ENCODE results near the gene DHRS13. TPM values are rescaled to one million over a fixed set of nuclear protein-coding genes. Genes with fewer than 3 reads are reported as not detected.
"Not testable (repeated sequence)": the region's sequence is repeated elsewhere in the genome, so short reads cannot be mapped to it uniquely, and the experiment has no call there.

The DHRS13 gene
- total and polyA plus RNA-seq, 7 donors, result 2.1 to 15.0 (median 3.9) TPM

GRCh38 chr17:28896884-28897768 is 5.8 kb downstream of the DHRS13 start, which contains the start of gene FLOT2:
TSS of gene FLOT2 (minus strand) at chr17:28897733. CDS start at chr17:28897574, 159 bp downstream.
- no peaks in the 10 kb centered on the region for H3K9me3 ChIP-seq
- TF ChIP-seq EP300 (IDR thresholded peaks at IDR 0.05), result peak in 2 of 4 donors; percentile 10 to 61
- no peak for TF ChIP-seq POLR2A (IDR thresholded peaks at IDR 0.05)
- peak in 2 of 4 donors; percentile 54 to 62 for TF ChIP-seq POLR2AphosphoS5 (IDR thresholded peaks at IDR 0.05)
- TF ChIP-seq, protein P1, sequence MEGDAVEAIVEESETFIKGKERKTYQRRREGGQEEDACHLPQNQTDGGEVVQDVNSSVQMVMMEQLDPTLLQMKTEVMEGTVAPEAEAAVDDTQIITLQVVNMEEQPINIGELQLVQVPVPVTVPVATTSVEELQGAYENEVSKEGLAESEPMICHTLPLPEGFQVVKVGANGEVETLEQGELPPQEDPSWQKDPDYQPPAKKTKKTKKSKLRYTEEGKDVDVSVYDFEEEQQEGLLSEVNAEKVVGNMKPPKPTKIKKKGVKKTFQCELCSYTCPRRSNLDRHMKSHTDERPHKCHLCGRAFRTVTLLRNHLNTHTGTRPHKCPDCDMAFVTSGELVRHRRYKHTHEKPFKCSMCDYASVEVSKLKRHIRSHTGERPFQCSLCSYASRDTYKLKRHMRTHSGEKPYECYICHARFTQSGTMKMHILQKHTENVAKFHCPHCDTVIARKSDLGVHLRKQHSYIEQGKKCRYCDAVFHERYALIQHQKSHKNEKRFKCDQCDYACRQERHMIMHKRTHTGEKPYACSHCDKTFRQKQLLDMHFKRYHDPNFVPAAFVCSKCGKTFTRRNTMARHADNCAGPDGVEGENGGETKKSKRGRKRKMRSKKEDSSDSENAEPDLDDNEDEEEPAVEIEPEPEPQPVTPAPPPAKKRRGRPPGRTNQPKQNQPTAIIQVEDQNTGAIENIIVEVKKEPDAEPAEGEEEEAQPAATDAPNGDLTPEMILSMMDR (IDR thresholded peaks at IDR 0.05), result peak in 3 of 4 experiments; percentile 12 to 34 (median 27)
- DNase-seq, result peak; percentile 87
- WGBS, 2 donors, result 0% methylated on average over 73 of the region's 73 CpGs
- peaks cover 0 to 35% (median 29%) of the 10 kb centered on the region in 4 donors for H3K4me1 ChIP-seq
- H3K4me3 ChIP-seq, result peak within 1 kb of the TSS; percentile 69 to 93 (median 83)
- intact Hi-C loops (cut with DNase I), result loop anchor here (2.0 to 5.0 kb wide), 5 partner anchors 45 to 170 kb away; partner anchors contain the start of genes NEK8, PHF12 and TLCD1
- peak within 1 kb of the TSS; percentile 82 to 96 (median 92) for H3K27ac ChIP-seq
- no peaks in the 10 kb centered on the region for H3K27me3 ChIP-seq
- no peaks in the 10 kb centered on the region for H3K36me3 ChIP-seq

DNA sequence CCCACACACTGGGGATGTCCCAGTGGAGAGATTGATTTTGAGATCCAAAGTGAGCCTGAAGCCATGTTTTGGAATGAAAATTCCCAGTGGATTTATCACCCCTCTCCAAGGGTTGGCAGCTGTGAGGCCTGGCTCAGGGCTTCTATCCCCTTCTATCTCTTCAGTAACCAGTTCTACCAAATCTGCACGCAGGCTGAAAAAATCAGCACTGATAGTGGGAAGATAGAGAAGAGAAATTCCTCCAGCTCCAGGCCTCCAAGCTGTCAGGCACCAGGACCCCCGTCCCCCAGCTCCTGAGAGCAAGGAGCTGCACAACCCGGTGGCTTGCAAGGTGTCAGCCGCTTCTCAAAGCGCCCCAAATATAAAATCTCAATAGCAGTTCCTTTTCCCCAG is 6.4 kb downstream of the DHRS13 start:
- 8 to 10% methylated on average over 5 of the region's 5 CpGs for WGBS, 2 donors
- no peak for DNase-seq
- intact Hi-C loops (cut with DNase I), result loop anchor here (2.0 to 5.0 kb wide), 5 partner anchors 44 to 169 kb away; partner anchors contain the start of genes NEK8, PHF12 and TLCD1
- H3K36me3 ChIP-seq, result no peaks in the 10 kb centered on the region
- TF ChIP-seq POLR2A (IDR thresholded peaks at IDR 0.05) (no peak), POLR2AphosphoS5 (IDR thresholded peaks at IDR 0.05) (no peak), EP300 (IDR thresholded peaks at IDR 0.05) (no peak)
- TF ChIP-seq, protein P1 (IDR thresholded peaks at IDR 0.05), result no peak
- peaks cover 0 to 30% (median 23%) of the 10 kb centered on the region in 4 donors for H3K4me1 ChIP-seq
- H3K27me3 ChIP-seq, result no peaks in the 10 kb centered on the region
- no peaks in the 10 kb centered on the region for H3K9me3 ChIP-seq
- peak overlapping the region; percentile 82 to 96 (median 92) for H3K27ac ChIP-seq
- H3K4me3 ChIP-seq, result peak overlapping the region; percentile 69 to 93 (median 83)

DNA sequence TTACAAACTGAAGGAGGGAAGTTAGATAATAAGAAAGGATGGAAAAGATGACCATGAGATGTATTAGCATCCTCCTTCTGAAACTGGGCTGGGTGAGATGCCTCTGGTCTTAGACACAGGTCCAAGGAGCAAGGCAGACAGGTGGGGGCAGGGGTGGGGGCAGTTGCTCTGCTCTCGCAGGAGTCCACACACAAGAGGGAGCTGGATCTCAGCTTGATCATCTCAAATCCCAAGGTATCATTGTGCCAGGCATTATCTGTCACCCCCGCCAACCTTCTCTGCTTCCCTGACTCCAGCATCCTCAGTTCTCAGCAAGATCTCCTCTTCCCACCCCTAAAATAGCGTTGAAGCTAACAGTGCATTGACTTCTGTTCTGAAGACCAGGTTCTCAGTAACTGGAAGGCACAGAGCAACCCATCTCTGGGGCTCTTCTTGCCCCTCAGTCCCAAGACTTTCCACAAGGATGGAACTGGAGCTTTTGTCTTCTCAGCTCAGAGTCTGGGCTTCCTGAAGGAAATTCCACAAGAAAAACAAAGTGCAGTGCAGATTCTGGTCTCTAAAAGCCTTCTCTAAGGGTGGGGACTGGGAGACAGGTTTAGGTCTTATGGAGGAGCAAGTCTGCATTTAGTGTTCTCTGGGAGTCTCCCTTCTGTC is 7.0 kb downstream of the DHRS13 start:
- Histone ChIP-seq H3K4me1 (peaks cover 0 to 30% (median 21%) of the 10 kb centered on the region in 4 donors), H3K9me3 (no peaks in the 10 kb centered on the region), H3K27me3 (no peaks in the 10 kb centered on the region), H3K36me3 (peaks cover 0 to 6% (median 0%) of the 10 kb centered on the region in 4 donors), H3K27ac (peak overlapping the region; percentile 82 to 96 (median 92)), H3K4me3 (peak overlapping the region in 2 of 4 donors; percentile 82 to 93)
- DNase-seq, result no peak
- 46 to 52% methylated on average over 3 of the region's 3 CpGs for WGBS, 2 donors
- intact Hi-C loops (cut with DNase I), result loop anchor here (2.0 to 5.0 kb wide), 5 partner anchors 44 to 169 kb away; partner anchors contain the start of genes NEK8, PHF12 and TLCD1
- TF ChIP-seq, protein P1 (IDR thresholded peaks at IDR 0.05), result no peak
- no peak for TF ChIP-seq POLR2A (IDR thresholded peaks at IDR 0.05)

DNA sequence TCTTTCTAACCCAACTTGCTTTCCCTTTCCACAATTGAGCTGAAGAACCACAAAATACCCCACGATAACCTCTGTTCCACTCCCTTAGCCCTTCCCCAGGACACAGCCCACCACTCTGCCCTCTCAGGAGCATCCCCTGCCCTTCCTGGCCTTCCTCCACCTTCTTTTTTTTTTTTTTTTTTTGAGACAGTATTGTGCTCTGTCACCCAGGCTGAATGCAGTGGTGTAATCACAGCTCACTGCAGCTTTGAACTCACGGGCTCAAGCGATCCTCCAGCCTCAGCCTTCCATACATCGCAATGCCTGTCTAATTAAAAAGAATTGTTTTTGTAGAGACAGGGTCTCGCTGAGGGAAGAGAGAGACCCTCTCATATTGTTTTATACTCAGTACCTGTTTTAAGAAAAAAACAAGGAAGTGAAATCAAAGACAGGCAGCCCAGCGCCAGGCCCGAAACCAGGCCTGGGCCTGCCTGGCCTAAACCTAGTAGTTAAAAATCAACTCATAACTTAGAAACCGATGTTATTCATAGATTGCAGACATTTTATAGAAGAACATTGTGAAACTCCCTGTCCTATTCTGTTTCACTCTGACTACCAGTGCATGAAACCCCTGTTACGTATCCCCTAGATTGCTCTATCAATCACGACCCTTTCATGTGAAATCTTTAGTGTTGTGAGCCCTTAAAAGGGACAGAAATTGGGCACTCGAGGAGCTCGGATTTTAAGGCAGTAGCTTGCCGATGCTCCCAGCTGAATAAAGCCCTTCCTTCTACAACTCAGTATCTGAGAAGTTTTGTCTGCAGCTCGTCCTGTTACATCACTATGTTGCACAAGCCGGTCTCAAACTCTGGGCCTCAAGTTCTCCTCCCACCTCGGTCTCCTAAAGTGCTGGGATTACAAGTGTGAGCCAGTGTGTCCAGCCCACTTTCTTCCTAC is 9.4 kb downstream of the DHRS13 start:
- H3K9me3 ChIP-seq; H3K27me3 ChIP-seq; H3K4me3 ChIP-seq; DNase-seq; intact Hi-C loops (cut with DNase I): not testable (repeated sequence)
- peaks cover 0 to 27% (median 21%) of the 10 kb centered on the region in 4 donors for H3K4me1 ChIP-seq
- peak overlapping the region; percentile 8 to 65 (median 38) for H3K27ac ChIP-seq
- peaks cover 0 to 11% (median 0%) of the 10 kb centered on the region in 4 donors for H3K36me3 ChIP-seq
- 57 to 60% methylated on average over 16 of the region's 16 CpGs for WGBS, 2 donors

Measured in sigmoid colon (tissue), 7 donors.